HCT116 (cell line): ENCODE data around the gene PI4K2A. TPM values are rescaled to one million over a fixed set of nuclear protein-coding genes. Genes with fewer than 3 reads are reported as not detected.

ENCODE experiments used
- ATAC-seq: fragments of 200-7000 bp; cut with Tn5 transposase; 2 replicates; pipeline ENCODE4 v1.9.1; 2020; ENCODE audit warnings: mild to moderate bottlenecking, moderate library complexity
- BruUV-seq: library from RNA; stranded (reverse); fragments of 400-500 nt; replicated peaks from 2 replicates; lab custom pipeline; 2021; lab: Mats Ljungman, UMichigan
- CTCF ChIA-PET: fragments of 300-600 bp; sonication (Branson Sonifier 250); formaldehyde crosslinking; loops from one replicate; lab custom pipeline; 2021; ENCODE audit warnings: antibody characterized with exemption; lab: Charles Lee
- POLR2A ChIA-PET: fragments of 300-600, 350-600 bp; sonication (Branson Sonifier 250); formaldehyde crosslinking; loops from one replicate; lab custom pipeline; 2021; ENCODE audit warnings: antibody characterized with exemption; lab: Charles Lee
- RAD21 ChIA-PET, 2 experiments: fragments of 300-600 bp; sonication (Branson Sonifier 250); formaldehyde crosslinking; loops; one replicate each; lab custom pipeline; 2023; ENCODE audit warnings: low total read pairs in 2 of 2; ENCODE audit not compliant: uncharacterized antibody in 2 of 2, unreplicated experiment in 2 of 2, low non-redundant PET in 1 of 2; lab: Charles Lee
- DNase-seq: peaks from one replicate; pipeline ENCODE4 v3.0.0-alpha.2; 2010; ENCODE audit warnings: low read depth, low spot score
- H2AFZ ChIP-seq: fragments of 200-600 bp; shearing (Covaris generic), sonication (generic); 2 replicates; pipeline ENCODE4 v1.6.1; 2017; ENCODE audit warnings: low read depth, mixed run types, mixed read lengths, antibody characterized with exemption, low read length; ENCODE audit not compliant: poor library complexity, severe bottlenecking
- H3K27ac ChIP-seq: 2 replicates; pipeline ENCODE4 v1.5.1; 2012; ENCODE audit warnings: low read depth, low read length
- H3K27me3 ChIP-seq: fragments of 200-600 bp; sonication (generic); 2 replicates; pipeline ENCODE4 v1.6.1; 2016; ENCODE audit warnings: mixed run types, low read length, mixed read lengths; ENCODE audit not compliant: insufficient read depth
- H3K36me3 ChIP-seq, 2 experiments: fragments of 200-500 bp in 1 of 2; fragments of 200-600 bp in 1 of 2; sonication (Bioruptor generic) in 1 of 2; sonication (generic) in 1 of 2; 2 replicates each; pipeline versions ENCODE4 v1.5.1 to v1.6.1; 2014 to 2016; ENCODE audit warnings: low read length in 2 of 2, inconsistent platforms in 1 of 2, mixed read lengths in 1 of 2, mixed run types in 1 of 2; ENCODE audit not compliant: insufficient read depth in 2 of 2, control insufficient read depth in 1 of 2
- H3K4me1 ChIP-seq, 2 experiments: fragments of 200-600 bp in 1 of 2; sonication (generic) in 1 of 2; 2 replicates each; pipeline versions ENCODE4 v1.5.1 to v1.6.1; 2012 to 2017; ENCODE audit warnings: low read length in 2 of 2, inconsistent platforms in 1 of 2, mild to moderate bottlenecking in 1 of 2, mixed read lengths in 1 of 2, mixed run types in 1 of 2, moderate library complexity in 1 of 2; ENCODE audit not compliant: insufficient read depth in 2 of 2, control insufficient read depth in 1 of 2
- H3K4me2 ChIP-seq: fragments of 200-600 bp; sonication (generic); 2 replicates; pipeline ENCODE4 v1.6.1; 2017; ENCODE audit warnings: mixed run types, low read length, mixed read lengths
- H3K4me3 ChIP-seq, 2 experiments: fragments of 200-600 bp in 1 of 2; sonication (generic) in 1 of 2; replicated peaks in 1 of 2; 2 replicates each; pipeline ENCODE4 v1.5.1; 2011 to 2016; ENCODE audit warnings: low read length in 2 of 2, control low read depth in 1 of 2, low read depth in 1 of 2, mild to moderate bottlenecking in 1 of 2, mixed read lengths in 1 of 2, mixed run types in 1 of 2
- H3K79me2 ChIP-seq: fragments of 200-600 bp; sonication (generic); 2 replicates; pipeline ENCODE4 v1.6.1; 2017; ENCODE audit warnings: mild to moderate bottlenecking, mixed run types, low read length, moderate library complexity, mixed read lengths; ENCODE audit not compliant: insufficient read depth
- H3K9ac ChIP-seq: fragments of 200-600 bp; sonication (generic); 2 replicates; pipeline ENCODE4 v1.6.1; 2016; ENCODE audit warnings: low read length, mixed read lengths
- H3K9me2 ChIP-seq: fragments of 200-600 bp; sonication (generic), shearing (Covaris generic); 2 replicates; pipeline ENCODE4 v1.6.1; 2017; ENCODE audit warnings: mixed run types, mild to moderate bottlenecking, moderate library complexity; ENCODE audit not compliant: insufficient read depth
- H3K9me3 ChIP-seq, 2 experiments: fragments of 200-500 bp in 1 of 2; fragments of 200-600 bp in 1 of 2; sonication (Bioruptor generic) in 1 of 2; sonication (generic) in 1 of 2; 2 replicates each; pipeline ENCODE4 v1.6.1; 2014 to 2017; ENCODE audit warnings: low read length in 2 of 2, mixed read lengths in 2 of 2, inconsistent platforms in 1 of 2, low read depth in 1 of 2, mild to moderate bottlenecking in 1 of 2, mixed run types in 1 of 2, moderate library complexity in 1 of 2; ENCODE audit not compliant: control insufficient read depth in 1 of 2, insufficient read depth in 1 of 2
- H4K20me1 ChIP-seq: fragments of 200-600 bp; sonication (generic), shearing (Covaris generic); 2 replicates; pipeline ENCODE4 v1.6.1; 2017; ENCODE audit warnings: mixed run types, mild to moderate bottlenecking, moderate library complexity; ENCODE audit not compliant: insufficient read depth
- CBX3 ChIP-seq: IDR thresholded peaks from 2 replicates; pipeline ENCODE4 v1.6.1; 2012; ENCODE audit warnings: low read depth
- CEBPB ChIP-seq: IDR thresholded peaks from 2 replicates; pipeline ENCODE4 v1.6.1; 2012; ENCODE audit warnings: low read depth
- CTCF ChIP-seq, 3 experiments: fragments of 200-600 bp in 1 of 3; sonication (generic) in 1 of 3; IDR thresholded peaks in 2 of 3; conservative IDR thresholded peaks in 1 of 3; 2 replicates each; pipeline ENCODE4 v1.5.1; 2012 to 2017; ENCODE audit warnings: low read depth in 2 of 3, low read length in 2 of 3, antibody characterized with exemption in 1 of 3, borderline replicate concordance in 1 of 3, control low read depth in 1 of 3, mild to moderate bottlenecking in 1 of 3, mixed read lengths in 1 of 3, mixed run types in 1 of 3, moderate library complexity in 1 of 3; ENCODE audit not compliant: insufficient read depth in 1 of 3
- EGR1 ChIP-seq: IDR thresholded peaks from 2 replicates; pipeline ENCODE4 v1.6.1; 2012; ENCODE audit warnings: low read depth
- ELF1 ChIP-seq: IDR thresholded peaks from 2 replicates; pipeline ENCODE4 v1.6.1; 2012; ENCODE audit warnings: low read depth, borderline replicate concordance
- EZH2 ChIP-seq: fragments of 200-600 bp; sonication (generic); IDR thresholded peaks from 2 replicates; pipeline ENCODE4 v1.6.1; 2017; ENCODE audit warnings: antibody characterized with exemption, mixed run types
- EZH2phosphoT487 ChIP-seq: fragments of 200-600 bp; IDR thresholded peaks from 2 replicates; pipeline ENCODE4 v1.6.1; 2018; ENCODE audit warnings: antibody characterized with exemption, borderline replicate concordance
- FOSL1 ChIP-seq: IDR thresholded peaks from 2 replicates; pipeline ENCODE4 v1.6.1; 2012; ENCODE audit warnings: low read depth
- POLR2A ChIP-seq: IDR thresholded peaks from 2 replicates; pipeline ENCODE4 v1.7.0; 2011; ENCODE audit warnings: borderline replicate concordance; ENCODE audit not compliant: insufficient read depth, insufficient read length; ENCODE audit errors: extremely low read depth
- REST ChIP-seq: IDR thresholded peaks from 2 replicates; pipeline ENCODE4 v1.6.1; 2012; ENCODE audit warnings: low read depth
- SP1 ChIP-seq: IDR thresholded peaks from 2 replicates; pipeline ENCODE4 v1.6.1; 2012; ENCODE audit warnings: low read depth
- TCF7L2 ChIP-seq: IDR thresholded peaks from 2 replicates; pipeline ENCODE4 v1.7.0; 2011; ENCODE audit warnings: borderline replicate concordance, inconsistent platforms; ENCODE audit not compliant: insufficient read depth, insufficient read length; ENCODE audit errors: extremely low read depth
- YY1 ChIP-seq: IDR thresholded peaks from 2 replicates; pipeline ENCODE4 v1.6.1; 2011; ENCODE audit warnings: low read length, low read depth, moderate library complexity, mild to moderate bottlenecking; ENCODE audit not compliant: insufficient replicate concordance; ENCODE audit errors: extremely low read depth
- ZBTB33 ChIP-seq: IDR thresholded peaks from 2 replicates; pipeline ENCODE4 v1.6.1; 2011; ENCODE audit warnings: mild to moderate bottlenecking, low read length, moderate library complexity; ENCODE audit not compliant: insufficient replicate concordance; ENCODE audit errors: extremely low read depth
- ZFX ChIP-seq: fragments of 450-650 bp; IDR thresholded peaks from 2 replicates; pipeline ENCODE4 v1.6.1; 2017
- ZNF274 ChIP-seq: fragments of 200-500 bp; sonication (Bioruptor generic); IDR thresholded peaks from 2 replicates; pipeline ENCODE4 v1.6.1; 2014; ENCODE audit warnings: mild to moderate bottlenecking, low read depth, low read length, inconsistent platforms
- intact Hi-C: fragments of 100-400 bp; cut with micrococcal nuclease; formaldehyde crosslinking; loops from 2 replicates; pipeline ENCODE4 v1.10.0; 2022
- total RNA-seq: library from RNA; stranded (reverse); gene quantifications from one replicate; pipeline ENCODE4 v1.2.1, GENCODE V29; 2021; ENCODE audit not compliant: unreplicated experiment

PI4K2A gene
- total RNA-seq, 1 experiment from 2014 or later, result 20.0 TPM

GRCh38 chr10:97721871-97722780 lies 81.7 kb downstream of the PI4K2A start:
- H3K27ac ChIP-seq, result no peak overlapping the region
- no peak overlapping the region for H3K4me2 ChIP-seq
- ChIA-PET CTCF (interaction anchor here (2.1 kb wide), 1 partner anchor 12 kb away, joined by 9 read pairs; no protein-coding TSS in a partner anchor), POLR2A (no interaction called here), RAD21 (no interaction called here)
- BruUV-seq, result no TSS peak
- no peaks in the 10 kb centered on the region for H3K9me3 ChIP-seq
- no peak for DNase-seq
- no peak overlapping the region for H2AFZ ChIP-seq
- H3K9me2 ChIP-seq, result no peaks in the 10 kb centered on the region
- intact Hi-C loops, result no loop called here
- no peak for ATAC-seq
- peaks cover 0 to 11% of the 10 kb centered on the region in 2 experiments; a peak in 2 of 4 replicates for H3K36me3 ChIP-seq
- no peaks in the 10 kb centered on the region for H4K20me1 ChIP-seq
- H3K27me3 ChIP-seq, result no peaks in the 10 kb centered on the region
- no peak for TF ChIP-seq REST
- TF ChIP-seq EZH2phosphoT487, result no peak
- TF ChIP-seq ELF1, result no peak
- TF ChIP-seq EGR1, result no peak
- no peak for TF ChIP-seq ZNF274
- TF ChIP-seq FOSL1, result no peak
- no peak for TF ChIP-seq TCF7L2
- no peak for TF ChIP-seq POLR2A
- TF ChIP-seq SP1, result no peak
- TF ChIP-seq ZBTB33, result no peak
- no peak for TF ChIP-seq CTCF (IDR thresholded peaks at IDR 0.05 in 2 of 3, conservative IDR thresholded peaks at IDR 0.05 in 1 of 3; ENCODE audit: borderline replicate concordance in 1 of 3, insufficient read depth in 1 of 3, low read depth in 2 of 3, low read length in 2 of 3)
- TF ChIP-seq ZFX, result no peak
- TF ChIP-seq CEBPB, result no peak
- TF ChIP-seq CBX3, result no peak
- TF ChIP-seq YY1, result no peak
- TF ChIP-seq EZH2, result no peak
- H3K79me2 ChIP-seq, result no peaks in the 10 kb centered on the region
- H3K9ac ChIP-seq, result no peak overlapping the region
- H3K4me3 ChIP-seq, result no peak overlapping the region
- H3K4me1 ChIP-seq, result peaks cover 25 to 39% of the 10 kb centered on the region in 2 experiments
